H1 (cell line): ENCODE measurements around the gene BLTP1. TPM values are rescaled to one million over a fixed set of nuclear protein-coding genes. Genes with fewer than 3 reads are reported as not detected.

Source experiments
- CTCF ChIA-PET: fragments of 300-600 bp; sonication (Branson Sonifier 250); formaldehyde crosslinking; loops from one replicate; lab custom pipeline; 2021; ENCODE audit not compliant: partially characterized antibody; lab: Charles Lee
- POLR2A ChIA-PET: fragments of 300-600 bp; sonication (Branson Sonifier 250); formaldehyde crosslinking; loops from one replicate; lab custom pipeline; 2021; ENCODE audit warnings: inconsistent platforms; ENCODE audit not compliant: partially characterized antibody; lab: Charles Lee
- DNase-seq, 2 experiments: peaks; one replicate each; pipeline versions ENCODE4 v3.0.0 to v3.0.0-alpha.2; 2010 to 2022; ENCODE audit warnings: low spot score in 2 of 2, low read depth in 1 of 2, mixed read lengths in 1 of 2
- FAIRE-seq: peaks from 2 replicates; lab custom pipeline; 2011; peaks lifted over from hg19 to GRCh38; lab: Jason Lieb, UNC
- H2AFZ ChIP-seq: 2 replicates; pipeline ENCODE4 v1.8.1; 2012; ENCODE audit warnings: low read length, inconsistent platforms
- H2AK5ac ChIP-seq: 2 replicates; pipeline ENCODE4 v1.6.1; 2013; ENCODE audit warnings: low read depth, low read length
- H2BK120ac ChIP-seq: replicated peaks from 2 replicates; pipeline ENCODE3; 2013; ENCODE audit warnings: low read depth, low read length, inconsistent platforms
- H2BK12ac ChIP-seq: 2 replicates; pipeline ENCODE4 v1.6.1; 2013; ENCODE audit warnings: low read depth, low read length
- H2BK15ac ChIP-seq: 2 replicates; pipeline ENCODE4 v1.6.1; 2013; ENCODE audit warnings: low read length
- H2BK20ac ChIP-seq: 2 replicates; pipeline ENCODE4 v1.6.1; 2013; ENCODE audit warnings: low read length
- H2BK5ac ChIP-seq: 2 replicates; pipeline ENCODE4 v1.6.1; 2013; ENCODE audit warnings: low read depth, low read length
- H3K14ac ChIP-seq: 2 replicates; pipeline ENCODE4 v1.6.1; 2013; ENCODE audit warnings: inconsistent platforms; ENCODE audit not compliant: insufficient read length
- H3K18ac ChIP-seq: 2 replicates; pipeline ENCODE4 v1.6.1; 2013; ENCODE audit warnings: low read length; ENCODE audit errors: extremely low read depth
- H3K23ac ChIP-seq: 2 replicates; pipeline ENCODE4 v1.6.1; 2013; ENCODE audit warnings: inconsistent platforms; ENCODE audit not compliant: insufficient read length
- H3K23me2 ChIP-seq: 2 replicates; pipeline ENCODE4 v1.6.1; 2013; ENCODE audit warnings: low read depth, low read length
- H3K27ac ChIP-seq: 2 replicates; pipeline ENCODE4 v1.6.1; 2011; ENCODE audit warnings: low read depth, low read length, inconsistent platforms
- H3K27me3 ChIP-seq, 4 experiments: replicated peaks in 1 of 4; 1 replicate in 1 of 4; 2 replicates in 3 of 4; pipeline versions ENCODE4 v1.6.1 to v1.8.1; 2011 to 2013; ENCODE audit warnings: low read length in 3 of 4, mild to moderate bottlenecking in 3 of 4, inconsistent platforms in 2 of 4, mixed read lengths in 2 of 4, moderate library complexity in 1 of 4; ENCODE audit not compliant: control insufficient read depth in 3 of 4, insufficient read depth in 3 of 4; ENCODE audit errors: extremely low read depth in 1 of 4
- H3K36me3 ChIP-seq, 4 experiments: 2 replicates each; pipeline versions ENCODE4 v1.6.1 to v1.8.1; 2011 to 2013; ENCODE audit warnings: mild to moderate bottlenecking in 4 of 4, low read length in 3 of 4, moderate library complexity in 2 of 4, control low read depth in 1 of 4, inconsistent platforms in 1 of 4; ENCODE audit not compliant: insufficient read depth in 4 of 4, control insufficient read depth in 2 of 4
- H3K4ac ChIP-seq: replicated peaks from 2 replicates; pipeline ENCODE3; 2013; ENCODE audit warnings: low read length, low read depth, mixed read lengths, inconsistent platforms; ENCODE audit not compliant: insufficient read length
- H3K4me1 ChIP-seq, 4 experiments: replicated peaks in 1 of 4; 1 replicate in 1 of 4; 2 replicates in 3 of 4; pipeline versions ENCODE4 v1.6.1 to v1.8.1; 2011 to 2013; ENCODE audit warnings: low read length in 3 of 4, inconsistent platforms in 2 of 4, mixed read lengths in 1 of 4; ENCODE audit not compliant: insufficient read depth in 4 of 4, control insufficient read depth in 3 of 4
- H3K4me2 ChIP-seq, 2 experiments: 2 replicates each; pipeline versions ENCODE4 v1.6.1 to v1.8.1; 2011 to 2013; ENCODE audit warnings: low read depth in 2 of 2, low read length in 2 of 2, control low read depth in 1 of 2, inconsistent platforms in 1 of 2, mild to moderate bottlenecking in 1 of 2; ENCODE audit not compliant: insufficient read depth in 1 of 2
- H3K4me3 ChIP-seq, 4 experiments: fragments of 200-600, 300-600 bp in 1 of 4; sonication (generic), shearing (Covaris generic), sonication (Bioruptor Twin) in 1 of 4; 2 replicates each; pipeline versions ENCODE4 v1.5.1 to v1.8.1; 2011 to 2016; ENCODE audit warnings: low read length in 4 of 4, low read depth in 3 of 4, control low read depth in 2 of 4, inconsistent platforms in 2 of 4, mild to moderate bottlenecking in 2 of 4, mixed read lengths in 1 of 4, moderate library complexity in 1 of 4; ENCODE audit not compliant: insufficient read depth in 2 of 4; ENCODE audit errors: extremely low read depth in 1 of 4
- H3K56ac ChIP-seq: replicated peaks from 2 replicates; pipeline ENCODE3; 2013; ENCODE audit warnings: low read depth, mild to moderate bottlenecking, mixed read lengths, low read length, inconsistent platforms; ENCODE audit not compliant: insufficient read length
- H3K79me1 ChIP-seq: 2 replicates; pipeline ENCODE4 v1.6.1; 2013; ENCODE audit warnings: low read depth, low read length, control low read depth
- H3K79me2 ChIP-seq, 2 experiments: 2 replicates each; pipeline versions ENCODE4 v1.6.1 to v1.8.1; 2012 to 2013; ENCODE audit warnings: low read length in 2 of 2, mild to moderate bottlenecking in 2 of 2, inconsistent platforms in 1 of 2; ENCODE audit not compliant: insufficient read depth in 2 of 2, control insufficient read depth in 1 of 2
- H3K9ac ChIP-seq, 4 experiments: replicated peaks in 1 of 4; 1 replicate in 1 of 4; 2 replicates in 3 of 4; pipeline versions ENCODE4 v1.6.1 to v1.8.1; 2011 to 2013; ENCODE audit warnings: low read depth in 3 of 4, low read length in 3 of 4, control low read depth in 2 of 4, mild to moderate bottlenecking in 2 of 4, moderate library complexity in 2 of 4, inconsistent platforms in 1 of 4; ENCODE audit errors: extremely low read depth in 1 of 4
- H3K9me3 ChIP-seq, 2 experiments: 2 replicates each; pipeline versions ENCODE4 v1.6.1 to v1.8.1; 2012 to 2013; ENCODE audit warnings: mild to moderate bottlenecking in 2 of 2, moderate library complexity in 2 of 2, control low read depth in 1 of 2, inconsistent platforms in 1 of 2, low read depth in 1 of 2, low read length in 1 of 2, mixed read lengths in 1 of 2; ENCODE audit not compliant: insufficient read depth in 2 of 2
- H4K20me1 ChIP-seq, 2 experiments: replicated peaks in 1 of 2; 2 replicates each; pipeline versions ENCODE3 to v1.8.1; 2011 to 2013; ENCODE audit warnings: inconsistent platforms in 2 of 2, low read length in 2 of 2, mild to moderate bottlenecking in 1 of 2; ENCODE audit not compliant: insufficient read depth in 2 of 2, control insufficient read depth in 1 of 2
- H4K5ac ChIP-seq: 2 replicates; pipeline ENCODE4 v1.6.1; 2013; ENCODE audit warnings: low read length, low read depth, mixed read lengths, inconsistent platforms; ENCODE audit not compliant: insufficient read length
- H4K8ac ChIP-seq: 2 replicates; pipeline ENCODE4 v1.8.0; 2013; ENCODE audit warnings: mild to moderate bottlenecking, moderate library complexity, low read length, inconsistent platforms; ENCODE audit not compliant: insufficient read depth; ENCODE audit errors: extremely low read depth
- H4K91ac ChIP-seq: replicated peaks from 2 replicates; pipeline ENCODE3; 2013; ENCODE audit warnings: low read length, mixed read lengths, inconsistent platforms; ENCODE audit not compliant: insufficient read length
- BACH1 ChIP-seq: IDR thresholded peaks from 2 replicates; pipeline ENCODE4 v1.6.1; 2012; ENCODE audit warnings: low read length, improper control_type of control experiment
- CBX5 ChIP-seq: fragments of 300-800, 300-1000 bp; sonication (generic); IDR thresholded peaks from 2 replicates; pipeline ENCODE4 v1.7.1; 2016; ENCODE audit warnings: antibody characterized with exemption, low read length, low read depth
- FOSL1 ChIP-seq: IDR thresholded peaks from 2 replicates; pipeline ENCODE4 v1.6.1; 2011; ENCODE audit warnings: mild to moderate bottlenecking, low read depth, low read length, moderate library complexity; ENCODE audit not compliant: insufficient read depth
- GABPA ChIP-seq: IDR thresholded peaks from 2 replicates; pipeline ENCODE4 v1.6.1; 2011; ENCODE audit warnings: mild to moderate bottlenecking, low read length, moderate library complexity, borderline replicate concordance; ENCODE audit not compliant: insufficient read depth
- HDAC2 ChIP-seq, 2 experiments: fragments of 300-600 bp in 1 of 2; sonication (generic) in 1 of 2; IDR thresholded peaks; 2 replicates each; pipeline ENCODE4 v1.6.1; 2011 to 2012; ENCODE audit warnings: low read depth in 2 of 2, low read length in 2 of 2, mild to moderate bottlenecking in 2 of 2, moderate library complexity in 2 of 2, borderline replicate concordance in 1 of 2, inconsistent platforms in 1 of 2
- JUN ChIP-seq: IDR thresholded peaks from 2 replicates; pipeline ENCODE4 v1.6.1; 2011; ENCODE audit warnings: low read depth, mild to moderate bottlenecking, improper control_type of control experiment, low read length
- MAX ChIP-seq: IDR thresholded peaks from 2 replicates; pipeline ENCODE4 v1.6.1; 2012; ENCODE audit warnings: inconsistent platforms
- PHF8 ChIP-seq: fragments of 200-600 bp; sonication (generic); conservative IDR thresholded peaks from 2 replicates; pipeline ENCODE4 v1.7.1; 2012; ENCODE audit warnings: low read depth, mild to moderate bottlenecking, inconsistent platforms, low read length, moderate library complexity
- RBBP5 ChIP-seq: IDR thresholded peaks from 2 replicates; pipeline ENCODE4 v1.7.1; 2012; ENCODE audit warnings: low read depth, mild to moderate bottlenecking, inconsistent platforms, low read length, moderate library complexity, borderline replicate concordance
- RFX5 ChIP-seq: IDR thresholded peaks from 2 replicates; pipeline ENCODE4 v1.6.1; 2011; ENCODE audit warnings: low read depth, low read length, improper control_type of control experiment, borderline replicate concordance
- SIN3A ChIP-seq, 2 experiments: IDR thresholded peaks in 1 of 2; conservative IDR thresholded peaks in 1 of 2; 2 replicates each; pipeline ENCODE4 v1.6.1; 2011 to 2012; ENCODE audit warnings: low read length in 2 of 2, improper control_type of control experiment in 1 of 2, low read depth in 1 of 2, mild to moderate bottlenecking in 1 of 2
- SP2 ChIP-seq: IDR thresholded peaks from 2 replicates; pipeline ENCODE4 v1.6.1; 2012; ENCODE audit warnings: mild to moderate bottlenecking, low read length, inconsistent platforms
- WGBS, 2 experiments: shearing (Covaris generic) in 1 of 2; methylation state at CpG; one replicate each; pipeline versions ENCODE4 v1.1.6 to v1.1.7; 2013 to 2015; ENCODE audit warnings: low lambda C conversion rate in 2 of 2, mixed read lengths in 2 of 2, inconsistent platforms in 1 of 2, low coverage in 1 of 2, missing lambda C conversion rate in 1 of 2; ENCODE audit not compliant: insufficient replicate concordance in 2 of 2, insufficient coverage in 1 of 2, insufficient read length in 1 of 2; ENCODE audit errors: extremely low coverage in 1 of 2, missing lambda C conversion rate in 1 of 2; 5-methylcytosine and 5-hydroxymethylcytosine counted together
- polyA plus RNA-seq, 7 experiments: library from polyadenylated mRNA; depleted of rRNA in 3 of 7; stranded (reverse) in 5 of 7; unstranded in 2 of 7; fragments of >200 nt in 5 of 7; fragments of 200-250 nt in 2 of 7; gene quantifications; 1 replicate in 5 of 7; 2 replicates in 1 of 7; 4 replicates in 1 of 7; pipeline versions ENCODE4 v1.2.1 to v1.2.3, GENCODE V29; 2011 to 2013; ENCODE audit warnings: missing spikeins in 2 of 7, mixed read lengths in 2 of 7
- total RNA-seq: library from RNA; stranded (reverse); fragmentation: NEBNext Ultra II Directional; extraction: Animal tissue kit (Norgen Biotek cat#: 25700); gene quantifications from 2 replicates; pipeline ENCODE4 v1.2.1, GENCODE V29; 2021

Gene BLTP1
- total and polyA plus RNA-seq, 2 of the 8 experiments (the other 6 are each of a cell fraction or from before 2014, with no cell fraction given), result 14.0 to 27.9 TPM

- no peak overlapping the region for H3K4ac ChIP-seq
- H2AK5ac ChIP-seq, result no peak overlapping the region
- no peak overlapping the region for H4K91ac ChIP-seq
Measured at GRCh38 chr4:122195718-122196117, 43.6 kb downstream of the BLTP1 start.

More at GRCh38 chr4:122195718-122196117, 43.6 kb downstream of the BLTP1 start:
- no peak for TF ChIP-seq SIN3A (conservative IDR thresholded peaks at IDR 0.05 in 1 of 2, IDR thresholded peaks at IDR 0.05 in 1 of 2; ENCODE audit: low read depth in 1 of 2, low read length in 2 of 2)
- no peak for TF ChIP-seq PHF8
- TF ChIP-seq CBX5, result no peak
- TF ChIP-seq RFX5, result no peak
- TF ChIP-seq SP2, result no peak
- no peak for TF ChIP-seq BACH1
- no peak for TF ChIP-seq FOSL1
- TF ChIP-seq JUN, result no peak
- TF ChIP-seq HDAC2 (IDR thresholded peaks at IDR 0.05; ENCODE audit: borderline replicate concordance in 1 of 2, low read depth in 2 of 2, low read length in 2 of 2), result no peak
- no peak for TF ChIP-seq MAX
- no peak for TF ChIP-seq RBBP5
- no peak for TF ChIP-seq GABPA
- Histone ChIP-seq H4K5ac (no peak overlapping the region), H2BK12ac (no peak overlapping the region), H3K9me3 (no peaks in the 10 kb centered on the region), H3K9ac (no peak overlapping the region), H3K18ac (no peak overlapping the region), H3K79me1 (no peaks in the 10 kb centered on the region), H2BK120ac (no peak overlapping the region), H3K56ac (no peak overlapping the region), H3K4me1 (no peaks in the 10 kb centered on the region), H3K79me2 (no peaks in the 10 kb centered on the region), H2BK20ac (no peak overlapping the region), H4K8ac (no peak overlapping the region), H3K27ac (no peak overlapping the region), H3K14ac (no peak overlapping the region), H2BK5ac (no peak overlapping the region), H3K4me3 (no peak overlapping the region), H3K27me3 (no peaks in the 10 kb centered on the region), H3K36me3 (peaks cover 0 to 17% (median 2%) of the 10 kb centered on the region in 4 experiments; a peak in 4 of 8 replicates), H3K23me2 (no peaks in the 10 kb centered on the region), H4K20me1 (peaks cover 0 to under 1% of the 10 kb centered on the region in 2 experiments), H3K4me2 (no peak overlapping the region), H3K23ac (no peak overlapping the region), H2AFZ (no peak overlapping the region), H2BK15ac (no peak overlapping the region)
- DNase-seq (no peak), FAIRE-seq (no peak)
- WGBS, 2 experiments, result 95% methylated on average over 1 of the region's 1 CpG; no CpG with 5 or more reads in 1 of the 2 experiments
- ChIA-PET CTCF (no interaction called here), POLR2A (no interaction called here)
